ENCODE results near the gene LRRC19. TPM values are rescaled to one million over a fixed set of nuclear protein-coding genes. Genes with fewer than 3 reads are reported as not detected.
A peak's percentile ranks its signal among the peaks of the same experiment; 100 is the strongest.

Gene LRRC19
- total RNA-seq = not detected

GRCh38 chr9:27005491-27005890 is at the start of gene LRRC19:
TSS of gene LRRC19 (minus strand) at chr9:27005672. CDS start at chr9:26999694, 5,978 bp downstream.
- DNase-seq = no peak
- H3K4me3 Mint-ChIP-seq = no peak within 1 kb of the TSS
- no peaks in the 10 kb centered on the region for H3K4me1 Mint-ChIP-seq
- no peak within 1 kb of the TSS for H3K27ac Mint-ChIP-seq
- peaks cover 6% of the 10 kb centered on the region for H3K36me3 Mint-ChIP-seq
- no peaks in the 10 kb centered on the region for H3K27me3 Mint-ChIP-seq
- no peaks in the 10 kb centered on the region for H3K9me3 Mint-ChIP-seq

GRCh38 chr9:27054841-27055240 is 49.4 kb upstream of the LRRC19 start:
- H3K4me1 Mint-ChIP-seq = no peaks in the 10 kb centered on the region
- H3K4me3 Mint-ChIP-seq = no peak overlapping the region
- H3K36me3 Mint-ChIP-seq = peaks cover 10% of the 10 kb centered on the region
- H3K27me3 Mint-ChIP-seq = no peaks in the 10 kb centered on the region
- DNase-seq = no peak
- H3K27ac Mint-ChIP-seq = no peak overlapping the region
- H3K9me3 Mint-ChIP-seq = no peaks in the 10 kb centered on the region

- Mint-ChIP-seq H3K4me1 (no peaks in the 10 kb centered on the region), H3K27me3 (no peaks in the 10 kb centered on the region), H3K27ac (no peak overlapping the region), H3K4me3 (no peak overlapping the region), H3K36me3 (peaks cover 10% of the 10 kb centered on the region), H3K9me3 (no peaks in the 10 kb centered on the region)
- DNase-seq = no peak
These were observed 48.7 kb upstream of the LRRC19 start for GRCh38 chr9:27054125-27054524.

DNA sequence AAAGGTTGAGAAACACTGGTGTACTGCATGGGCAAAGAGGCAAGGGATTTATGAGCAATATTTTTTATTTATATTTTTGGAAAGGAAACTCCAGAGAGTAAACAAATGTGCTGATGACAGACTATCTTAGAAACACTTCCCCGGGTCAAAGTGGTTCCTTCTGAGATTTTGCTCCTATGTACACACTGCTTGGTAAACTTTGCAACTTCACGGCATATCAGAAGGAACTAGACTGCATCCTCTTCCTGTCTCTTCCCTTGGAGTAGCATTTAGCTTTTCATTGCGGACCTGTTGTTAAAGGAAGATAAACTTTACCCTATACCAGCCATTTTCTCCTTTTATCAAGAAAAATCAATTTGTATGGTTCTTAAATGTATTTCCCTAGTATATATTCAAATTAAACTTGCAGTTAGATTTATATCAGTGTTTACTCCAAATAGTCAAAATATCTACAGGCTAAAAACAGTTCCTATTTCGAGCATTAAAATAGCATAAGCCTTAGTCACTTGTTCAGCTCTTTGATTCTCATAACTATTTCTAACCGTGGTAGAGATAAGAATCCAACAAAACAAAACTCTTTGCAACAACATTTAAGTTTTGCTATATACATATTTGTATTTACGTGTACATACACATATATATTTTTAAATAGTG is 48.0 kb upstream of the LRRC19 start:
- no peaks in the 10 kb centered on the region for H3K4me1 Mint-ChIP-seq
- H3K9me3 Mint-ChIP-seq = no peaks in the 10 kb centered on the region
- peaks cover 10% of the 10 kb centered on the region for H3K36me3 Mint-ChIP-seq
- no peak for DNase-seq
- H3K27me3 Mint-ChIP-seq = no peaks in the 10 kb centered on the region
- no peak overlapping the region for H3K4me3 Mint-ChIP-seq
- H3K27ac Mint-ChIP-seq = no peak overlapping the region

DNA sequence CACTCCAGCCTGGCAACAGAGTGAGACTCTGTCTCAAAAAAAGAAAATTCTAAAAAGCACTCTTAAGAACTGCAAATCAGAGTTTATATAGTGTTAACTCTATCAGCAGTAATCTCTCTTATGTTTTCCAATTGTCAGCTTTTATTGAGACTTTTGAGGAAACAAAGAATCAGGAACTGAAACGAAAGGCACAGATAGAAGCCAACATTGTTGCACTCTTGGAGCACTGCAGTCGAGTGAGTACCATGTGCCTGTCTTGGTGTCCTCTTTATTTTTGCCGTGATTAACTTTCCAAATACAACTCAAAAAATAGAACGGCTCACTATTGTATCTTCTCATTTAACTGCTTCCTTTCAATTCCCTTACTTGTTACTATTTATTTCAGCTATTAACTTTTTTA is 41.7 kb upstream of the LRRC19 start:
- Mint-ChIP-seq H3K9me3 (no peaks in the 10 kb centered on the region), H3K4me1 (no peaks in the 10 kb centered on the region), H3K36me3 (peaks cover 4% of the 10 kb centered on the region), H3K27me3 (no peaks in the 10 kb centered on the region), H3K27ac (no peak overlapping the region), H3K4me3 (no peak overlapping the region)
- no peak for DNase-seq

DNA sequence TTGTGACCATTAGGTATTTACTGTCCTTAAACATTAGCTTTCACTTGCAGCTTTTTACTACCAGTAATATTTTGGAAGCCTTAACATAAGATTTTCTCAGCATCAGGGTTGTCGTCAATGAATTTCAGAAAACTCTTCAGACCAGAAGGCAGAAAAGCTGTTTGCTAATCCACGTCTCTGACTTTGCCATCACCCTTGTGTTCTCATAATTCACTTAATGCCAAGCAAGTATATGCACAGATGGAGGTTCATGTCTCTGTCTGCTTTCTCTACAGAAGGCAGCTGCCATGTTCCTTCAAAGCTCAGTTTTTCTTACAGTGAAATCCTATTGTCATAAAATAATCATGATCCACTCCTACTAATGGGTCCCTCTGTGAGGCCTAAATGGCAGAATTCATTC is 37.7 kb upstream of the LRRC19 start:
- H3K27ac Mint-ChIP-seq = no peak overlapping the region

DNA sequence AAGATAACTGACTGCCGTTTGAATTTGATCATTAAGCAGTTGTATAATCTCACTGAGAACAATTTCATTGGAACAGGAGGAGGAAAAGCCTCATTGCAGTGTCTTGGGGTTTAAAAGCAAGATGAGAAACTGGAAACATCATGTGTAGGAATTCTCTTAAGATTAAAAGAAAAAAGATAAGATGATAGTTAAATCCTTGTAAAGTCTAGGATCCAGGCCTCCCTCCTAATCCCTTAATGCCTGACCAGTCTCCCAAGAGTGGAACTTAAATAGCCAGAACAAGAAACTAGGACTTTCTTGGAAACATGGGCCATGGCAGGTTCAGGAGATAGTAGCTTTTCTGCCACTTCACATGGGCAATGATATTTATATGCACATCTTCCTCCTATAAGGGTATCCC is 37.0 kb upstream of the LRRC19 start:
- no peak overlapping the region for H3K27ac Mint-ChIP-seq
- no peak for DNase-seq
- H3K27me3 Mint-ChIP-seq = no peaks in the 10 kb centered on the region
- no peaks in the 10 kb centered on the region for H3K4me1 Mint-ChIP-seq
- H3K9me3 Mint-ChIP-seq = no peaks in the 10 kb centered on the region
- H3K36me3 Mint-ChIP-seq = peaks cover 2% of the 10 kb centered on the region
- H3K4me3 Mint-ChIP-seq = no peak overlapping the region

More for the DNA sequence above, 37.7 kb upstream of the LRRC19 start:
- no peak for DNase-seq
- Mint-ChIP-seq H3K9me3 (no peaks in the 10 kb centered on the region), H3K36me3 (peaks cover 2% of the 10 kb centered on the region), H3K4me3 (no peak overlapping the region), H3K4me1 (no peaks in the 10 kb centered on the region), H3K27me3 (no peaks in the 10 kb centered on the region)

- no peak overlapping the region for H3K27ac Mint-ChIP-seq
- no peak for DNase-seq
- no peaks in the 10 kb centered on the region for H3K27me3 Mint-ChIP-seq
- H3K4me3 Mint-ChIP-seq = no peak overlapping the region
- no peaks in the 10 kb centered on the region for H3K4me1 Mint-ChIP-seq
- H3K9me3 Mint-ChIP-seq = no peaks in the 10 kb centered on the region
- peaks cover 4% of the 10 kb centered on the region for H3K36me3 Mint-ChIP-seq
These were observed 36.3 kb upstream of the LRRC19 start for GRCh38 chr9:27041746-27042145.

- DNase-seq = no peak
- Mint-ChIP-seq H3K9me3 (no peaks in the 10 kb centered on the region), H3K36me3 (peaks cover 2% of the 10 kb centered on the region), H3K4me1 (no peaks in the 10 kb centered on the region), H3K4me3 (no peak overlapping the region), H3K27ac (no peak overlapping the region), H3K27me3 (no peaks in the 10 kb centered on the region)
These were observed 32.0 kb upstream of the LRRC19 start for GRCh38 chr9:27037499-27037898.

- H3K27ac Mint-ChIP-seq = no peak overlapping the region
- H3K27me3 Mint-ChIP-seq = no peaks in the 10 kb centered on the region
- H3K4me3 Mint-ChIP-seq = no peak overlapping the region
These were observed 28.4 kb upstream of the LRRC19 start for GRCh38 chr9:27033815-27034403.

GRCh38 chr9:27029186-27029585 is 23.7 kb upstream of the LRRC19 start:
- no peaks in the 10 kb centered on the region for H3K4me1 Mint-ChIP-seq
- no peaks in the 10 kb centered on the region for H3K27me3 Mint-ChIP-seq
- H3K9me3 Mint-ChIP-seq = no peaks in the 10 kb centered on the region
- H3K36me3 Mint-ChIP-seq = peaks cover 19% of the 10 kb centered on the region
- DNase-seq = no peak
- no peak overlapping the region for H3K27ac Mint-ChIP-seq
- H3K4me3 Mint-ChIP-seq = no peak overlapping the region

More at GRCh38 chr9:27033815-27034403, 28.4 kb upstream of the LRRC19 start:
- H3K36me3 Mint-ChIP-seq = peaks cover 2% of the 10 kb centered on the region
- H3K9me3 Mint-ChIP-seq = no peaks in the 10 kb centered on the region
- H3K4me1 Mint-ChIP-seq = no peaks in the 10 kb centered on the region
- DNase-seq = peak; percentile 32

DNA sequence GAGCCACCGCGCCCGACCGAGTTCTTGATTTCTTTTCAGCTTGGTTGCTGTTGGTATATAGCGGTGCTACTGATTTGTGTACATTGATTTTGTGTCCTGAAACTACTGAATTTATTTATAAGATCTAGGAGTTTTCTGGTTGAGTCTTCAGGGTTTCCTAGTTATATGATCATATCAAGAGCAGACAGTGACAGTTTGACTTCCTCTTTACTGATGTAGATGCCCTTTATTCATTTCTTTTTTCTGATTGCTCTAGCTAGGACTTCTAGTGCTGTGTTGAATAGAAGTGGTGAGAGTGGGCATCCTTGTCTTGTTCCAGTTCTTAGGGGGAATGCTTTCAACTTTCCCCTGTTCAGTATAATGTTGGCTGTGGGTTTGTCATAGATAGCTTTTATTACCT is 17.4 kb upstream of the LRRC19 start:
- Mint-ChIP-seq H3K27ac (no peak overlapping the region), H3K4me1 (no peaks in the 10 kb centered on the region), H3K27me3 (no peaks in the 10 kb centered on the region), H3K36me3 (peaks cover 36% of the 10 kb centered on the region), H3K9me3 (no peaks in the 10 kb centered on the region), H3K4me3 (no peak overlapping the region)
- DNase-seq = no peak

GRCh38 chr9:27019589-27019988 is 14.1 kb upstream of the LRRC19 start:
- H3K27ac Mint-ChIP-seq = no peak overlapping the region
- no peak for DNase-seq
- no peaks in the 10 kb centered on the region for H3K4me1 Mint-ChIP-seq
- no peaks in the 10 kb centered on the region for H3K27me3 Mint-ChIP-seq
- peaks cover 24% of the 10 kb centered on the region for H3K36me3 Mint-ChIP-seq
- H3K9me3 Mint-ChIP-seq = no peaks in the 10 kb centered on the region
- no peak overlapping the region for H3K4me3 Mint-ChIP-seq

GRCh38 chr9:27003426-27004077 is 1.9 kb downstream of the LRRC19 start:
- DNase-seq = no peak
- Mint-ChIP-seq H3K4me1 (no peaks in the 10 kb centered on the region), H3K36me3 (peaks cover 6% of the 10 kb centered on the region), H3K9me3 (no peaks in the 10 kb centered on the region), H3K27me3 (no peaks in the 10 kb centered on the region), H3K4me3 (no peak overlapping the region), H3K27ac (no peak overlapping the region)

GRCh38 chr9:26995810-26996209 is 9.7 kb downstream of the LRRC19 start:
- no peaks in the 10 kb centered on the region for H3K36me3 Mint-ChIP-seq
- H3K4me1 Mint-ChIP-seq = no peaks in the 10 kb centered on the region
- DNase-seq = no peak
- H3K9me3 Mint-ChIP-seq = no peaks in the 10 kb centered on the region
- no peak overlapping the region for H3K27ac Mint-ChIP-seq
- H3K4me3 Mint-ChIP-seq = no peak overlapping the region
- no peaks in the 10 kb centered on the region for H3K27me3 Mint-ChIP-seq

GRCh38 chr9:26983340-26983739 is 22.1 kb downstream of the LRRC19 start:
- Mint-ChIP-seq H3K9me3 (no peaks in the 10 kb centered on the region), H3K4me1 (no peaks in the 10 kb centered on the region), H3K27ac (no peak overlapping the region), H3K4me3 (no peak overlapping the region), H3K36me3 (peaks cover 10% of the 10 kb centered on the region), H3K27me3 (no peaks in the 10 kb centered on the region)
- DNase-seq = no peak
